Measurements from ENCODE around the gene SRSF3.

SRSF3 gene

GRCh38 chr6:36550473-36551000, 43.6 kb upstream of the SRSF3 start:
- POLR2A ChIA-PET: no interaction called here
- TF ChIP-seq TARDBP (IDR thresholded peaks at IDR 0.05): no peak
- no peak for TF ChIP-seq FOXA1 (IDR thresholded peaks at IDR 0.05)
- no peak for TF ChIP-seq FOXM1 (IDR thresholded peaks at IDR 0.05; ENCODE audit: borderline replicate concordance)
- TF ChIP-seq BHLHE40 (IDR thresholded peaks at IDR 0.05; ENCODE audit: borderline replicate concordance): no peak
- no peak for TF ChIP-seq HDGF (IDR thresholded peaks at IDR 0.05; ENCODE audit: borderline replicate concordance)
- DNase-seq (ENCODE audit: extremely low spot score): no peak
- CTCF ChIA-PET: no interaction called here

- no peak for DNase-seq (ENCODE audit: extremely low spot score)
- ChIA-PET POLR2A (no interaction called here), CTCF (interaction anchor here (0.7 kb wide), 1 partner anchor 10 kb away, joined by 3 read pairs; no protein-coding TSS in a partner anchor)
- no peak for TF ChIP-seq SP1 (IDR thresholded peaks at IDR 0.05)
- TF ChIP-seq LEF1 (IDR thresholded peaks at IDR 0.05; ENCODE audit: borderline replicate concordance): no peak
Observed at GRCh38 chr6:36555750-36556252, 38.4 kb upstream of the SRSF3 start.

- POLR2A ChIA-PET: no interaction called here
- CTCF ChIA-PET: interaction anchor here (0.7 kb wide), 1 partner anchor 10 kb away, joined by 3 read pairs; no protein-coding TSS in a partner anchor
- no peak for DNase-seq (ENCODE audit: extremely low spot score)
- TF ChIP-seq L3MBTL2 (conservative IDR thresholded peaks at IDR 0.05): no peak
- TF ChIP-seq ELF4 (IDR thresholded peaks at IDR 0.05): no peak
- TF ChIP-seq TARDBP (IDR thresholded peaks at IDR 0.05): no peak
- TF ChIP-seq FOXA1 (IDR thresholded peaks at IDR 0.05): no peak
- TF ChIP-seq ARNT (IDR thresholded peaks at IDR 0.05): no peak
- no peak for TF ChIP-seq CTBP1 (IDR thresholded peaks at IDR 0.05; ENCODE audit: borderline replicate concordance)
- TF ChIP-seq LEF1 (IDR thresholded peaks at IDR 0.05; ENCODE audit: borderline replicate concordance): no peak
- TF ChIP-seq FOXM1 (IDR thresholded peaks at IDR 0.05; ENCODE audit: borderline replicate concordance): no peak
- TF ChIP-seq ZNF384 (IDR thresholded peaks at IDR 0.05): no peak
- TF ChIP-seq FOXK2 (IDR thresholded peaks at IDR 0.05): no peak
- no peak for TF ChIP-seq BHLHE40 (IDR thresholded peaks at IDR 0.05; ENCODE audit: borderline replicate concordance)
- no peak for TF ChIP-seq PKNOX1 (IDR thresholded peaks at IDR 0.05)
- no peak for TF ChIP-seq SP1 (IDR thresholded peaks at IDR 0.05)
- no peak for TF ChIP-seq HDGF (IDR thresholded peaks at IDR 0.05; ENCODE audit: borderline replicate concordance)
- no peak for TF ChIP-seq NFRKB (IDR thresholded peaks at IDR 0.05)
- no peak for TF ChIP-seq SUZ12 (IDR thresholded peaks at IDR 0.05)
Observed at GRCh38 chr6:36556281-36556680, 37.9 kb upstream of the SRSF3 start.

GRCh38 chr6:36559011-36559793, 35.0 kb upstream of the SRSF3 start:
- ChIA-PET POLR2A (no interaction called here), CTCF (no interaction called here)
- TF ChIP-seq ZNF384 (IDR thresholded peaks at IDR 0.05) (no peak), PKNOX1 (IDR thresholded peaks at IDR 0.05) (no peak), BHLHE40 (IDR thresholded peaks at IDR 0.05; ENCODE audit: borderline replicate concordance) (no peak), HDGF (IDR thresholded peaks at IDR 0.05; ENCODE audit: borderline replicate concordance) (no peak), ELF4 (IDR thresholded peaks at IDR 0.05) (no peak), L3MBTL2 (conservative IDR thresholded peaks at IDR 0.05) (no peak), NFRKB (IDR thresholded peaks at IDR 0.05) (no peak), SUZ12 (IDR thresholded peaks at IDR 0.05) (no peak), SP1 (IDR thresholded peaks at IDR 0.05) (no peak), FOXK2 (IDR thresholded peaks at IDR 0.05) (no peak), TARDBP (IDR thresholded peaks at IDR 0.05) (no peak), LEF1 (IDR thresholded peaks at IDR 0.05; ENCODE audit: borderline replicate concordance) (no peak), CTBP1 (IDR thresholded peaks at IDR 0.05; ENCODE audit: borderline replicate concordance) (no peak)
- no peak for DNase-seq (ENCODE audit: extremely low spot score)

GRCh38 chr6:36560822-36561221, 33.3 kb upstream of the SRSF3 start:
- ChIA-PET CTCF (no interaction called here), POLR2A (no interaction called here)
- no peak for TF ChIP-seq FOXK2 (IDR thresholded peaks at IDR 0.05)
- no peak for TF ChIP-seq CTBP1 (IDR thresholded peaks at IDR 0.05; ENCODE audit: borderline replicate concordance)
- no peak for TF ChIP-seq LEF1 (IDR thresholded peaks at IDR 0.05; ENCODE audit: borderline replicate concordance)
- no peak for TF ChIP-seq HDGF (IDR thresholded peaks at IDR 0.05; ENCODE audit: borderline replicate concordance)
- TF ChIP-seq L3MBTL2 (conservative IDR thresholded peaks at IDR 0.05): no peak
- no peak for TF ChIP-seq NFRKB (IDR thresholded peaks at IDR 0.05)
- TF ChIP-seq ELF4 (IDR thresholded peaks at IDR 0.05): no peak
- no peak for TF ChIP-seq SP1 (IDR thresholded peaks at IDR 0.05)
- TF ChIP-seq BHLHE40 (IDR thresholded peaks at IDR 0.05; ENCODE audit: borderline replicate concordance): no peak
- TF ChIP-seq SUZ12 (IDR thresholded peaks at IDR 0.05): no peak
- no peak for TF ChIP-seq ZNF384 (IDR thresholded peaks at IDR 0.05)
- no peak for TF ChIP-seq FOXA1 (IDR thresholded peaks at IDR 0.05)
- no peak for TF ChIP-seq FOXM1 (IDR thresholded peaks at IDR 0.05; ENCODE audit: borderline replicate concordance)
- TF ChIP-seq ARNT (IDR thresholded peaks at IDR 0.05): no peak
- no peak for TF ChIP-seq TARDBP (IDR thresholded peaks at IDR 0.05)
- no peak for TF ChIP-seq PKNOX1 (IDR thresholded peaks at IDR 0.05)
- DNase-seq (ENCODE audit: extremely low spot score): no peak
